ENCODE data around the gene MAPRE2.

The MAPRE2 gene

DNA sequence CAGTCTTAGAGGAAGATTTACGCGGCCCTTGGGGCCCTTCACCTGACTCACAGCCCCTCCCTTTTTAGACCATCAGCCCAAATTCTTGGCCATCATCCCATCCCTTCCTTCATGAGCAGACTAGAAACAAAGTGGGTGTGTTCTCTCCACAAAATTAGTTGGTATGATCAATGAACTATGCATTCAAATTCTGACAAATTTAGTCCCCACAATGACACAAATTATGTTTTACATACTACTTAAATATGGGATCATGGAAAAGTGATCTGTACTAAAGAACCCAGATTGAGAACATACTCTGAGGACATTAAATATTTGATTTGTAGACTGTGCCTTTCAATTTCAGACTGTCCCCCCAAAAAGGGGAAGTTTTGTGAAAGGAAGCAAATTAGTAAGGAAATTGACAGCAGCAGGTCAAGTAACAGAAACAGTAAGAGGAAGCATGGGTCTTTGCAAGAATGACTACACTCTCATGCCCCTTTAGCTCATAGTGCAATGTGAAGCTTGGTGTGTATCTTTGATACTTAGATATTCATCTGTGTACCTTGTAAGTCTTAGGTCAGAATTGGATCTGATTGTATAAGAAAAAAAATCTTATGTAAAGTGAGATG, 2.2 kb upstream of the MAPRE2 start:
- DNase-seq: peak; percentile 89 to 90

DNA sequence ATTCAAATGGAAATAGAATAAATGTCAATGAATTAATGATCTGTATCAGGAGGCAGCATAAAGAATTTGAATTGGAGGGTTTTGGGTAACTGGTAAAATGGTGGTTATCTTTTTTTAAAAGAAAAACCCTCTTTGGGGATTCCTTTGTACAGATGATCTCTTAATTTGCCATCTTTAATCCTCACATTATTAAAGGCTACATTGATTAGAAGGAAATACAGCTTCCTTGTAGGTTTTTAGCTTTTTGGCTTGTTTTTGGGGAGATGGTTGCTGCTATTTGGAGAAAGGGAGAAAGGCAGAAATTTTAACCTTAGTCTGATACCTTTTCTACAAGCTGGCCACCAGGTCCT, 600 bp upstream of the MAPRE2 start:
- DNase-seq: no peak

DNA sequence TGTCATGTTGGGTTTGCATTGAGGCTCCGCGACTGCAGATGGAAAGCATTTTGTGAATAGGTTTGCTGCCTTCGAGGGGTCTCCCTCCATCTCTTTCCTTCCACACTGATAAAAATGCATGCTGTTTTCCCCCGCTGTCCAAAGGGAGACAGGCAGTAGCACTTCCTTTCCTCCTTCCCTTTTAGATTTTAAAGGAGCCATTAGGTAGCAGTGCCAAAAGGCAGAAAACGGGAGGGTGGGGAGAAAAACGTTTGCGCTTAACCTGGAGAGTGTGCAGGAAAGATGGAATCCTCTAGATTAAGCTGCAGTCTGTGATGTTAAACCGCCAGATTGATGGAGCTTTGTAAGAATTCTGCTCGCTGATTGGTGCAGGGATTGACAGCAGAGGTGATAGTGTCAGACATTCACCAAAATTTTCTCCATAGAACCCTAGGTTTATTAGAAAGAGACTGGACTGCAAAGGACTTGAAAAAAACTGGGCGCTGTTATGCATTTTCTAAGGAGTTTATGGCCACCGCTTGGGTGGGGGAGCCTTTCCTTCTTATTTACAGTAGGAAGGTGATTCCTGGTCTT, 688 bp downstream of the MAPRE2 start:
- peak in 1 of 2 experiments; percentile 13 for DNase-seq

DNA sequence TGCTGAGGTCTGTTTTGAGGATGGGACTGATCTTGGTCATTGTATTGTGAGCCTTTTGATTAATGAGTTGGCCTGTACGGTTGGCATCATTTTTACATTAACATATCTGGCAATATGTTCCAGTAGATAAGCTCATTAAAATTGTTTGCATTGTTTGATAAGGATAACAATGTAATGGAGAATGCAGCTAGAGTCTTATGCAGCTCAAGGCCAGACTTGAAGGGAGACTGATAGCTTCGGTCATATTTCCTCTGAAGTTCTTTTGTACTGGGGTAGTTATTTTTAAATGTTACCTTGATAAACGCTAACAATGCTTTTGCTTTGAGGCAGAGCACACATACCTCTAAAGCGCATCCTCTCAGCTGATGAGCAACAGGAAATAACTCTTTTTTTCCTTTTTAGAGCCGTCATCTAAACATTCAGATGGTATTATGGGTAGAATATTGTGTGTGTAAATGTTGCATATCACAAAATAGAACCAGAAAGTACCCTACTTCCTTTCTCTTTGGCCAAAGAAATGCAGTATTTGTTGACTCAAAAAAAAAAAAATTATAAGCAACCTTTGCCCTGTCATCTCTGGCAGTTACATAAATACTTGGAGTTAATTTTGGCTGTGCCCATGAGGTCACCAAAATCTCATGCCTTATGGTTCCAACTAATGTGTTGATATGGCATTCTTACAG, 1.3 kb downstream of the MAPRE2 start:
- peak in 1 of 2 experiments; percentile 3 for DNase-seq

DNA sequence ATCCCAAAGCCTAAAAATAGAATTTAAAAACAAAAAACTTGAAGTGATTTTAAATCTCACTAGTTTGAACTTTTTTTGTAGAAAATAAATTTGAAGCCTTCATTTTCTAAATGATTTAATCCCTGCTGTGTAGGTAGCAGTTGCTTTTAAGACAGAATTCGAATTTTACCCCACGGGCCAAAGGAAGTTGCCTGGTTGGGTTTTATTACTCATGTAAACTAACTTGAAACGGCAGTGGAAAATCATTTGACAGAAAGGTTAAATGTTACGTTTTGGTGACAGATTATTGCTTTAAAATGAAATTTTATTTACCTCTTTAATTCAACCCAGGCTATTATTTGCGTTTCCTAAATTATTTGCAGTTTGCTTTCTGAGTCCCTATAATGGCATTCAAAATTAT, 2.0 kb downstream of the MAPRE2 start:
- no peak for DNase-seq

DNA sequence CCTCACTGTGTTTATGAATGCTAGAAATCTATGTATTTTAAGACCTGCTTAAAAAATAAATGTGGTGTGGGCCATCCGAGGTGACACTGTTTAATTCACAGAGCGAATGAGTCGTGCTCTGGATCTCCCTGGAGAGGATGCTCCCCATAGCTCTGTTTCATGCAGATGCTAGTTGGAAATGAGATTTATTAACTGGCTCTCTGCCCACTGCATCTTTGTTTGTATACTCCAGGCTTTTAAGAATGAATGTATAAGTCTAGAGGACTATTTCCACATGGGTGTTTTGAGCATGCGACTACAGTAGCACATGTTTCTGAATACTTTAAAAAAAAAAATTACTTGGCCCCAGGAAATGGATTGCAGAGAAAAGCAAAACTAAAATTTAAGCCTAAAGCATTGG, 3.9 kb downstream of the MAPRE2 start:
- no peak for DNase-seq

DNA sequence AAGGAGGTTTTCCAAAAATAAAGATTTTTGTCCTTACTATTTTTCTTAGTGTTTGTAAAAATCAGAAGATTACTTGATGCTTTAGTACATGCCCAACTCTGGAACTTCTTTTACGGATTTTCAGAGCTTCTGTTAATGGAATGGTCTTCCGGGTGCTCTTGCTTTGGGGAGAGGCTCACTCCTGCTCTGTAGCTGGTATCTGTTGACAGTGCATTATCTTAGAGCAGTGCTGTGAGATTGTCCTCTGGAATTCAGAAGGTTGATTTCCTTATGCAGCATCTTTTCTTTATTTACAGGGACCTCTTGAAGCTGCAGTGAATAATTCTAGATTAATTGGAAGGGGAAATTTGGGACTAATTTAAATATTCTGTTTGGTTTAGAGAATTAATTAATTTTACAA, 4.6 kb downstream of the MAPRE2 start:
- DNase-seq: peak in 1 of 2 experiments; percentile 5

DNA sequence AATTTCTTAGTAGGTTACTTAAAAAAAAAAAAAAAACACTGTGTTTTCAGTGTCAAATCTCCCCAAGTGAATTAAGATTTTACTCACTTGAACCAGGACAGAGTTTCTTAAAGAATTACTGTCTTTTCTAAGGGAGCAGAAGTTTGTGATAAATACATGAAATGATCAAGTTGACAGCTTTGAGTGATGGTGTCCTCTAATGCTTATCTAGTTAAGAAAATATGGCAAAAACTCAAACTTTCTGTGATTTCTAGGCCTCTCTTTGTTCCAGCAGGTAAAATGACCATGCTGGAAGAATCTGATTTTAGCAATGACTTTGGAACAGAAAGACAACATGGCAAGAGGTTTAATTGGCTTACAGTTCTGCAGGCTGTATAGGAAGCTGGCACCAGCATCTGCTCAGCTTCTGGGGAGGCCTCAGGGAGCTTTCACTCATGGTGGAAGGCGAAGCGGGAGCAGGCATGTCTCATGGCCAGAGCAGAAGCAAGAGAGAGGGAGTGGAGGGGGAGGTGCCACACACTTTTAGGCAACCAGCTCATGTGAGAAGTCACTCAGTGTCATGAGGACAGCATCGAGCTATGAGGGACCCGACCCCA, 6.6 kb downstream of the MAPRE2 start:
- DNase-seq: no peak

DNA sequence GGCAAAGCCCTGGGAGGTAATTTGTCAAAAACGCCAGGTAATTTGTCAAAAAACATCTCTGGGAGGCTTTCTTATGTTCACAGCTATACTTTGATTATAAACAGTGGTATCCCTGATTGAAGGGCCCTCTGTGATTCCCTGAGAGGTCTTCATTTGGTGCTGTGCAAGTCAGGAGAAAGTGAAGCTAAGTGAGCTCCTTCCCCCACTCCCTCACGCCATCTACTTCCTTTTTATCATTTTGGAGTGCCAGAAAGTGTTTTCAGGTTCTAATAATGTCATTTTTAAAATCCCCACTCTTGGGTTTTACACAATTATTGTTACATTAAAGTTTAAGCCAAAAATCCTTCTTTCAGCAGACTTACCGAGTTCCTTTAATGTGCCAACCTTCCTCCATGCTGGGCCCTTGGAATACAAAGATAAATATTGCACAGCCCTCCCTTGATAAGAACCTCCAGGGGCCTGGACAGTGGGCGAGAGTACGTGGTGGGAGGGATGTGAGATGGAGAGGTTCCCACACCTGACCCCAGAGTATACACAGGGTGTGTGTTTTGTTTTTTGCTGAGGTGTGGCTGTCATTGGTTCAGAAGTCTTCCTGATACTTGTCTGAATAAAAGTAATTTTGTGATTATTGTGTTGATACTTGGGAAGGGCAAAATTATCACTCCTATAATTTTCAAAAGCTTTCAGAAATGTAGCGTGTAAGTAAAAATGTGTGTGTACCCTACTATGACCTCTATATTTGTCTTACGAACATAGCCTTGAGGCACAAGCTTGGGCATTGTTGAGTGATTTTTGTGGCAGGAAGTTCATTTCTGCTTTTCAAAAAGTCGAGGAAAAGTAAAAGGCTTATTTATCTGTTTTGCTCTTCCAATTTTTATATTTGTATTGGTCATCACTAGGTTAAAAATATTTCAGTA, 8.2 kb downstream of the MAPRE2 start:
- peak; percentile 13 to 18 for DNase-seq

DNA sequence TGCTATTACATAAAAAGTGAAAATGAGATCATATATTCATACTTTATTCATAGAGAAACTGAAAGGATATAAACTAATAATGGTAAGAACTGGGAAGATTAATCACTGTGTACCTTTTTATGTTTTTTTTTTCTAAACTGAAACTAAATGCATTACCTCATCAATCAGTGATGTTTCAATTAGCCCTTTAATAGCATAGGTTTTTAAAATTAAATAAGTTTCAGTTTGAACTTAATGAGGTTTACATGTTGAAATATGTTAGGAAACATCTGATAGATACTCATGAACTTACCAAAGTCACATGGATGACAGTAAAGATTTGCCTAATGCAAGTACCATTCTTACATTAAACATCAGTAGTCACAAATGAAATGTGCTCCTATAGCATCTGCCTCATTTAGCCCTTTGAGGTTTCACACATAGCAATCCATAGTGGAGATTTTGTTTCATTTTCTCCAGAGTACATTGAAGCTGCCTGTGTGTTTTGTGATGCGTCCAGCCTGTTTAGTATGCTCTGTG, 8.9 kb downstream of the MAPRE2 start:
- DNase-seq: no peak

DNA sequence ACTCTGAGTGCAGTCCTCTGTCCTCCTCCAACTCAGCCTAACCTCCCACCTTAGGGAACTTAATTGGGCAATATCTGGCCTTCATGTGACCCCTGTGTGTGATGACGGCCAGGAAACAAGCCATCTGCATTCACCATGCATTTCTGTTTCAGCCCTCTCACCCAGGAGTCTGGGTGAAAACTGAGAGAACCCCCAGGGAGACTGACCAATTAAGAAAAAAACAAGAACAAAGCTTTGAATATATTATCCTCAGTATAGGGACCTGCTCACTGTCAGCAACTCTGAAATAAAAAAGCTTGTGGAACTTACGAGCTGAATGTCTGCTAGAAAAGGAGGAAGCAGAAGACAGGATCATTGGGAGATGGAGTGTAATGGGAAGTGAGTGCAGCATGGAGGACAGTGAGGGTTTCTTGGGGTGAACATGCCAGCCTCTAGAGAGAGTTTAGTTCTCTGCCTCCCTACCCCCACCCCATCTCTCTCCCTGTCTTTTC, 9.5 kb downstream of the MAPRE2 start:
- peak; percentile 22 to 44 for DNase-seq

DNA sequence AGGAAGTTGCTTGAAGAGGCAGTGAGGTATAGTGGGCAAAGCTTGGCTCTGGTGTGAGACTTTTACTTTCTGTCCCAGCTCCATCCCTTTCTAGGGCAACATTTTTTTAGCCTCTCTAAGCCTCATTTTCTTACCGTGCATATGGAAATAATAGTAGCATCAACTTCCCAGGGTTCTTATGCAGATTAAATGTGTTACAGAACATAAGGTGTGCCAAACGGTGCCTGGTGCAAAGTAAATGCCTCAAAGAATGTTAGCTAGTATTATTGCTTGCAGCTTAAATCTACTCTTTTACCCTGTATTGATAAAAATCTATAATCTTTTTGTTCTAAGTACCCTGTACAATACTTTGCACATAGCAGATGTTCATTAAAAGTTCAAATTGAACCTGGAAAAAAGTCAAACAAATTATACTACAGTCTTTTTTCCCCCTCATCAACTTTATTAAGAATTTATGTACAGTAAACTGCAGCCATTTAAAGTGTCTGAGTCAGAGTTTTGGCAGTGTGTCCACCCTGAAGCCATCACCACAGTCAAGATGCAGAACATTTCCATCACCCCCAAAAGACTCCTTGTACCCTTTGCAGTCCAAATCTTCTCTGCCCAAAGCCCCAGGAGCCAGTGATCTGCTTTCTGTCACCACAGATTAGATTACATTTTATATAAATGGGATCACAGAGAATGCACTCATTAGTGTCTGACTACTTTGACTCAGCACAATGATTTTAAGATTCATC, 10.6 kb downstream of the MAPRE2 start:
- DNase-seq: no peak

DNA sequence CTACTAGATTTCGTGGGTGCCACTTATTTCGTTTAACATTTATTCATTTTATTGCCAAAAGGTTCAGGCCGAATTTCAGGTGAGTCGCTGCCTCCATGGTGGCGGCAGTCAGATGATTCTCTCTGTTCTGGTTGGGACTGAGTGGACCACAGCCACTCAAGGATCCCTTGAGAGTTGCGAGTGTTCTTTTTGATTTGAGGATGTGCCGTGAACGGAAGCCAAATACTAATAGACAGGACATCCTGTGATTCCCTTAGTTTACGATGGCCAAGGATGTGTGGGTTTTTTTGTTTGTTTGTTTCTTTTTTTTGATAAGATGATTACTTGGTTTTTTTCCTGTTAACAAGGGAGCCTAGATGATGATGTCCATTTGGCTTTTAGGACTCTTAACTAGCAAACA, 13.2 kb downstream of the MAPRE2 start:
- DNase-seq: no peak

DNA sequence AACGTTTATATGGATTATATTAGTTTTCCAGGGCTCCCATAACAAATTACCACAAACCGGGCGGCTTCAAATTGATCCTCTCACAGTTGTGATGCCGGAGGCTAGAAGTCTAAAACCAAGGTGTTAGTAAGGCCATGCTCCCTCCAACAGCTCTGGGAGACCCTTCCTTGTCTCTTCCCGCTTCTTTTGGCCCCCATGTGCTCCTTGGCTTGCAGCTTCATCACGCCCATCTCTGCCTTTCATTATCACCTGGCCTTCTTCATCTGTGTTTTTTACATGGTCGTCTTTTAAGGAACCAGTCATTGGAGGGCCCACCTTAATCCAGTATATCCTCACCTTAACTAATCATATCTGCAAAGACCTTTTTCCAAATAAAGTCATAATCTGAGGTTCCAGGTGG, 13.9 kb downstream of the MAPRE2 start:
- DNase-seq: no peak

DNA sequence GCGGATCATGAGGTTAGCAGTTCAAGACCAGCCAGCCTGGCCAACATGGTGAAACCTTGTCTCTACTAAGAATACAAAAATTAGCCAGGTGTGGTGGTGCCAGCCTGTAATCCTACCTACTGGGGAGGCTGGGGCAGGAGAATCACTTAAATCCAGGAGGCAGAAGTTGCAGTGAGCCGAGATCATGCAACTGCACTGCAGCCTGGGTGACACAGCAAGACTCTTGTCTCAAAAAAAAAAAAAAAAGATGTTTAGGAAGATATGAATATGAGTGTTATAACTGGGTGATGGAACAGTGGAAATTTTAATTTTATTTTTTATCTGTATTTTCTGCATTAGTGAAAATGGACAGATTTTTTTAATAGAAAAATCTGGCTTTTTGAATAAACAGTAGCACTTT, 14.5 kb downstream of the MAPRE2 start:
- no peak for DNase-seq

DNA sequence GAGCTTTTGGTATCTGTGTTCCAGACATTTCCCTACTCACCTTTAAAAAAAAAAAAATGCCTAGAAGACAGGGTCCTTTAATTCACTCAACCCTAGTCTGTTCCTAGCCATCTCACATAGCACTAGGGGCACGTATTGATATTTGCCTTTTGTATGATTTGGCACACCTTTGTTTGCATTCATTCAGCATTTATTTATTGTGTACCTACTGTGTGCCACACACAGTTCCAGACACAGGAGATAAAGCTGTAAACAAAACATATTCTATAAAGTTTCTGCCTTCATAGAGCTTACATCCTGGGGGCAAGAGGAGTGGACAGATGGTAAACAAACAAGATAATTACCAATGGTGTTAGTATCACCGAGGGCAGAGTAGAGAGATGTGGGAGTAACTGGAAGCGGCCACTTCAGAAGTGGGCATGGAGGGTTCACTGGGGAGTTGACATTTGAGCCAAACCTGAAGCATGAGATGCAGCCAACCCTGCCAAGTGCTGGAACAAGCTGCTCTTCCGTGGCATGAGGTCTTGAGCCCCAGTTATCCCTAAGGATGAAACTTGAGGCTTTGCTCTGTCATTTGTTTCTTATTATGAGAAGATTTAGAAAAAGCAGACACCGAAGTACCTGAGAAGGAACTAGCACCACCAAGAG, 18.2 kb downstream of the MAPRE2 start:
- no peak for DNase-seq

DNA sequence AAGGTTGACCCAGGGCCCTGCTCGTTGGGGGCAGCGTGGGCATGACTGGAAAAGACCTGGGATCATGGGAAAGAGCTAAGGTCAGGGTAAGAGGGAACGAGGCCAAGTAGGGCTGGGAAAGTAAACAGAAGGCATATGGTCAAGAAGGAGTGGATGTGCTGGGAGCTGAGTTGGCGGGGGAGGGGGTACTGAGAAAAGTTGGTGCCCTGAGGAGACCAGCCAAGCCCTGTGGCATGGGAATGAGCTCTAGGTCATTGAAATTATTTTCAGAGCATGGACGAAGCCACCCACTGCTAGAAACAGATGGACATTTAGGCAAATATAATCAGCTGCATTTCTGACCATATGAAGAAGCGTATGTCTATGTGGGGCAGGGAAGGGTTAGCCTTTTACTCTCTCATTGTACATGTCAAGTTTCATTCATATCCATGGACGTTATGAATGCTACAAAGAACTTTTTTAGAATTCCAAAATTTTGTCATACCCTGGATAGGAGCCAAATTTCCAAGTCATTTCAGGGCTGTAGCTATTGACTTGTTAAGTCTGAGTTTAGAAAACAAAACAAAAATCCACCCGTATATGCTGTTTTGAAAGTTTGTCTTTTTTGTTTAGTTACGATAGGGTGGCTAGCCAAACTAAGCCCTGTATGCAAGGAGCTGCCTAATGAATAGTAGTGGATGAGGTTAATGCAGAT, 19.1 kb downstream of the MAPRE2 start:
- DNase-seq: no peak

DNA sequence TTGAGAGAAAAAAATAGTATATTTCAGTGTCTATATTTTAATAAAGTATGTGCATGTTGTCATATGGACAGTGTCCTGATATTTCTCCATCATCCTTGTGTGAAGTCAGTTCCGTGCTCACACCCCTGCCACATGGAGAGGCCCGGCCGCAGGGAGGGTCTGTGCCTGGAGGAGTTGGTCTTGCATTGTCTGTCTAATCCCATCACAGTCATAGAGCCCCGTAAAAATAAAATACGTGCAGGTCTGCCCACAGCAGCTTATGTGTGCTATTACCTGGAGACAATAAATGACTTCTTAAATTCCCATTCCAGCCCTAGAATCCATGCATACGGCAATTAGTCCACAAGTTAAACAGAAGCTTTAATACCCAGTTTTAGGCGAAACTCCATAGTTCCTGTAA, 20.1 kb downstream of the MAPRE2 start:
- no peak for DNase-seq

DNA sequence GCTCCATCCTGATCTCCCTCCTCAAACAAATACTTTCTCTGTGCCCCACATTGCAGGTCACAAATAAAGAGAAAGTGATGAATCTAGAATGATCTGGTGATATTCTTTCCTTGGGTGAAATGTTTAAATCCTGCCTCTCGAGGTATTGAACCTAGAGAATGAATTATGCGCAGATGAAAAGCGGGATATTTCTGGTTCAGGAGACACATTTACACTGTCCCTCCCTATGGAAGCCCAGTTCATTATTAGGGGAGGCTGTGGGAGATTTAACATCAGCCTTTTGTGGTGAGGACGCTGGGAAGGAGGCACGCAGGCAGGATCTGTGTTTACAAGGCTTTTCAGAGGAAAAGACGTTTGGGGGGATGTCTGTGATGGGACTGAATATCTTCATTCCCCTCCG, 20.6 kb downstream of the MAPRE2 start:
- DNase-seq: no peak

DNA sequence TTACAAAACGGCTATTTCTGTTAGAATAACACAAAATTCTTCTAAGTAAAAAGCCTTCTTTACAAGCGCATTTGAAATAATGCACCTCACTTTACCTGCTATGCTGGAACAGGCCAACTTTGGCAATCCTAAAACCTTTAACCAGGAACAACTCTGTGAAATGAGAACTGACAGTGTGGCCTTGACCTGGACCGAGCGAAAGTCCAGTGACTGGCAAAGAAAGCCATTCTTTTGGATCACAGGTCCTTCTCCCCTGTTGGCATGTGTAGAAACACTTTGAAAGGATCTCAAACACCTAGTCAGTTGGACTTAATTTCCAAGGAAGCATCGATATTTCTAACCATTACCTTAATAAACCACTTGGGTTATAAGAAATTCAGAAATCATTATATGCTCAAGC, 21.2 kb downstream of the MAPRE2 start:
- no peak for DNase-seq

Data from AML-193 (cell line).